Ishikawa (cell line): ENCODE data around the gene CANT1.
A peak's percentile ranks its signal among the peaks of the same experiment; 100 is the strongest.

Source experiments
- CEBPB ChIP-seq: IDR thresholded peaks from 2 replicates; pipeline ENCODE4 v1.6.1; 2012
- CREB1 ChIP-seq: IDR thresholded peaks from 2 replicates; pipeline ENCODE4 v1.6.1; 2012; ENCODE audit warnings: low read depth
- EGR1 ChIP-seq: IDR thresholded peaks from 2 replicates; pipeline ENCODE4 v1.6.1; 2012
- EP300 ChIP-seq: IDR thresholded peaks from 2 replicates; pipeline ENCODE4 v1.6.1; 2012; ENCODE audit warnings: borderline replicate concordance
- FOXM1 ChIP-seq: IDR thresholded peaks from 2 replicates; pipeline ENCODE4 v1.6.1; 2012; ENCODE audit warnings: low read depth, borderline replicate concordance
- NFIC ChIP-seq: IDR thresholded peaks from 2 replicates; pipeline ENCODE4 v1.6.1; 2012
- RAD21 ChIP-seq: IDR thresholded peaks from 2 replicates; pipeline ENCODE4 v1.6.1; 2012; ENCODE audit warnings: low read depth
- REST ChIP-seq: IDR thresholded peaks from 2 replicates; pipeline ENCODE4 v1.6.1; 2012; ENCODE audit warnings: low read depth, mild to moderate bottlenecking
- TAF1 ChIP-seq: IDR thresholded peaks from 2 replicates; pipeline ENCODE4 v1.6.1; 2012; ENCODE audit warnings: low read depth, mild to moderate bottlenecking
- TCF12 ChIP-seq: IDR thresholded peaks from 2 replicates; pipeline ENCODE4 v1.6.1; 2012; ENCODE audit warnings: low read depth
- TEAD4 ChIP-seq: IDR thresholded peaks from 2 replicates; pipeline ENCODE4 v1.6.1; 2012
- YY1 ChIP-seq: IDR thresholded peaks from 2 replicates; pipeline ENCODE4 v1.6.1; 2012; ENCODE audit warnings: low read depth
- ZBTB7A ChIP-seq: IDR thresholded peaks from 2 replicates; pipeline ENCODE4 v1.6.1; 2012; ENCODE audit warnings: low read depth
- TF ChIP-seq, protein P1 (sequence below): IDR thresholded peaks from 2 replicates; pipeline ENCODE4 v1.6.1; 2012
- TF ChIP-seq, protein P2 (sequence below): IDR thresholded peaks from 2 replicates; pipeline ENCODE4 v1.6.1; 2012

Gene CANT1

DNA sequence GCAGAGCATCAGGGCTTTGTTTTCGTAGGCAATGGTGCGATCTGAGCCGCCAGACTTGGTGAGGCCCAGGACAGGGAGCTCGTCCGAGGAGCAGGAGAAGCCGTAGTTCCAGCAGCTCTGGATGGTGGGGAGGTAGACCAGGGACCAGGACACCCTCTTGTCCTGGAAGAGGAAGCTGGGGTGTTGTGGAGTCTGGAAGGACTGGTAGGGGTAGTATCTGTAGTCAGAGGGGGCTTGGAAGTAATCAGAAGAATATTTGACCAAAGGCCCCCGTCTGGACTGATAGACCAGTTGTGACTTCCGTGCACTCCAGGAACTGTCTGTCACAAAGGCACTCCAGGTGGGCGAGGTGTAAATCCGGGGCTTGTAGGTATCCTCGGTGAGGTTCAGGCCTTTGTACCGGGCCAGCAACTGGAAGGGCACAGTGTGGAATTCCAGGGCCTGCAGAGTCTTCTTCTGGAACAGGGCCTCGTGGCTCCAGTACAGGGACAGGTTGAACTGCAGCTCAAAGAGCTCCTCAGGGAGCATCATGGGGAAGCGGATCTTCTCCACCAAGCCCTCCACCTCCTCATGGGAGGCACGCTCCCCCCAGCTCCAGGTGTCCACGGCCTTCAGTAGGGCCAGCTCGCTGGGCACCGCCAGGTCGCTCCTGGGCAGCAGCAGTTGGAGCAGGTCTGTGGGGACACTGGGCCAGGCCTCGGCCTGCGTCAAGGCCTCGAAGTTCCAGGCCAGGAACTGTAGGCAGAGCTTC is 37.6 kb downstream of the CANT1 start:
- TF ChIP-seq YY1 (no peak), REST (no peak), EGR1 (no peak)

GRCh38 chr17:78970834-78971755 is 38.5 kb downstream of the CANT1 start:
- TF ChIP-seq RAD21 (peak; percentile 95), TAF1 (no peak), TCF12 (no peak)

GRCh38 chr17:78969865-78970264 is 39.7 kb downstream of the CANT1 start:
- TF ChIP-seq CEBPB (no peak), CREB1 (no peak), YY1 (no peak), TCF12 (no peak), RAD21 (no peak)
- TF ChIP-seq, protein P1, sequence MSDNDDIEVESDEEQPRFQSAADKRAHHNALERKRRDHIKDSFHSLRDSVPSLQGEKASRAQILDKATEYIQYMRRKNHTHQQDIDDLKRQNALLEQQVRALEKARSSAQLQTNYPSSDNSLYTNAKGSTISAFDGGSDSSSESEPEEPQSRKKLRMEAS: no peak

DNA sequence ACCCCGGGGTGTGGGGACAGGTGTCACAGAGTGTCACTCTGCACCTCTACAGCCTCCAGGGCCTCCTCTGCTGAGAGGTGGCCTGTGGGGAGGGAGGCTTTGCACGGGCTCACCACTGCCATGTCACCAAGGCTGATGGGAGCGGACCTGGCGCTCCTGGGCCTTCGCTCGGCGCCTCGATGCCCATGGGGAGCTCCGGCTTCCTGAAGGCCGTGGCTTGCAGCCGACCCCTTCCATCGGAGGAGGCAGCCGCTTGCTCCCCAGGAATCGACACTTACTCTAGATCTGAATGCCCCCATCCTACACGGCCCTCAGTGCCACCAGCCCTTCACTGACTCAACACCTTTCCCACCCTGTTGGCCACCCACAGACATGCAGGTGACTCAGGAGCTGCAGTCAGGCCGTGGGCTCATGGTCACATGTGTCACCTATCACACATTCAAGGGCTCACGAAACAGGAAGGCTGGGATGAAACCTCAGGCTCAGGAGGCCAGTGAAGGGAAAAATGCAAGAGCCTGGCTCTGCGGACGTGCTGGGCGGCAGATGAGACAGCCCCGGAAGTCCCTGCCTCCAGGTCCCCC is 41.7 kb downstream of the CANT1 start:
- no peak for TF ChIP-seq RAD21
- TF ChIP-seq NFIC: no peak
- no peak for TF ChIP-seq REST
- TF ChIP-seq EP300: no peak
- no peak for TF ChIP-seq CREB1
- no peak for TF ChIP-seq CEBPB
- TF ChIP-seq ZBTB7A: no peak
- TF ChIP-seq TEAD4: no peak
- TF ChIP-seq FOXM1: no peak
- TF ChIP-seq, protein P1: no peak
- no peak for TF ChIP-seq EGR1
- no peak for TF ChIP-seq YY1
- TF ChIP-seq, protein P2, sequence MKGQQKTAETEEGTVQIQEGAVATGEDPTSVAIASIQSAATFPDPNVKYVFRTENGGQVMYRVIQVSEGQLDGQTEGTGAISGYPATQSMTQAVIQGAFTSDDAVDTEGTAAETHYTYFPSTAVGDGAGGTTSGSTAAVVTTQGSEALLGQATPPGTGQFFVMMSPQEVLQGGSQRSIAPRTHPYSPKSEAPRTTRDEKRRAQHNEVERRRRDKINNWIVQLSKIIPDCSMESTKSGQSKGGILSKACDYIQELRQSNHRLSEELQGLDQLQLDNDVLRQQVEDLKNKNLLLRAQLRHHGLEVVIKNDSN: no peak
- TF ChIP-seq TCF12: no peak
- TF ChIP-seq TAF1: no peak

GRCh38 chr17:78966910-78967600 is 42.5 kb downstream of the CANT1 start:
- TF ChIP-seq RAD21: no peak
- TF ChIP-seq YY1: no peak
- no peak for TF ChIP-seq NFIC
- TF ChIP-seq EGR1: no peak
- TF ChIP-seq TAF1: no peak
- no peak for TF ChIP-seq EP300
- TF ChIP-seq, protein P1: no peak
- TF ChIP-seq FOXM1: no peak
- TF ChIP-seq TEAD4: no peak
- no peak for TF ChIP-seq CEBPB
- no peak for TF ChIP-seq ZBTB7A
- TF ChIP-seq CREB1: no peak
- TF ChIP-seq REST: no peak
